ENCODE results near the gene MEAF6. TPM values are rescaled to one million over a fixed set of nuclear protein-coding genes. Genes with fewer than 3 reads are reported as not detected.

MEAF6 gene
- total RNA-seq, 1 donor from 2014 or later, result 77.3 TPM

DNA sequence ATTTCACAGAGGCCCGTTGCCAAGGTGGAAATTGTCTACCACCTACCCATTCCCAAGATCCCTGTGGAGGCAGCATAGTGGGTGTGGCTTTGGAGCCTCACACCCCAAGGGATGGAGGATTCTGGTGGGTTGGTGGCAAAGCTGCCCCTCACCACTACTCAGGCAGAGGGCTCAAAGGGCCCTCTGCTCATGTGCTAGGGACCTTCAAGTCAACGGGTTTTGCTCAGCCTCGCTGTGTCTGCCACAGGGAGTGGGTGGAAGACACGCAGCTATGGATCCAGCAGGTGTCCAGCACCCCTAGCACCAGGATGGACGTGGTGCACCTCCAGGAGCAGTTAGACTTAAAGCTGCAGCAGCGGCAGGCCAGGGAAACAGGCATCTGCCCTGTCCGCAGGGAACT lies 44.5 kb upstream of the MEAF6 start:
- no peaks in the 10 kb centered on the region for H3K27me3 Mint-ChIP-seq (ENCODE audit: low read depth)
- H3K9me3 Mint-ChIP-seq, result no peaks in the 10 kb centered on the region
- no peak overlapping the region for H3K27ac Mint-ChIP-seq (ENCODE audit: unreplicated experiment)
- peaks cover 14% of the 10 kb centered on the region for H3K36me3 Mint-ChIP-seq (ENCODE audit: low read depth)
- peak overlapping the region; percentile 97 for H3K4me3 Mint-ChIP-seq
- TF ChIP-seq, protein P1, sequence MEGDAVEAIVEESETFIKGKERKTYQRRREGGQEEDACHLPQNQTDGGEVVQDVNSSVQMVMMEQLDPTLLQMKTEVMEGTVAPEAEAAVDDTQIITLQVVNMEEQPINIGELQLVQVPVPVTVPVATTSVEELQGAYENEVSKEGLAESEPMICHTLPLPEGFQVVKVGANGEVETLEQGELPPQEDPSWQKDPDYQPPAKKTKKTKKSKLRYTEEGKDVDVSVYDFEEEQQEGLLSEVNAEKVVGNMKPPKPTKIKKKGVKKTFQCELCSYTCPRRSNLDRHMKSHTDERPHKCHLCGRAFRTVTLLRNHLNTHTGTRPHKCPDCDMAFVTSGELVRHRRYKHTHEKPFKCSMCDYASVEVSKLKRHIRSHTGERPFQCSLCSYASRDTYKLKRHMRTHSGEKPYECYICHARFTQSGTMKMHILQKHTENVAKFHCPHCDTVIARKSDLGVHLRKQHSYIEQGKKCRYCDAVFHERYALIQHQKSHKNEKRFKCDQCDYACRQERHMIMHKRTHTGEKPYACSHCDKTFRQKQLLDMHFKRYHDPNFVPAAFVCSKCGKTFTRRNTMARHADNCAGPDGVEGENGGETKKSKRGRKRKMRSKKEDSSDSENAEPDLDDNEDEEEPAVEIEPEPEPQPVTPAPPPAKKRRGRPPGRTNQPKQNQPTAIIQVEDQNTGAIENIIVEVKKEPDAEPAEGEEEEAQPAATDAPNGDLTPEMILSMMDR (conservative IDR thresholded peaks at IDR 0.05), result no peak
- no peak for DNase-seq (ENCODE audit: low read depth, low spot score)
- H3K4me1 Mint-ChIP-seq, result peaks cover 24% of the 10 kb centered on the region

- TF ChIP-seq, protein P1 (conservative IDR thresholded peaks at IDR 0.05), result no peak
- Mint-ChIP-seq H3K27me3 (ENCODE audit: low read depth) (no peaks in the 10 kb centered on the region), H3K4me3 (peak overlapping the region; percentile 97), H3K9me3 (no peaks in the 10 kb centered on the region), H3K27ac (ENCODE audit: unreplicated experiment) (no peak overlapping the region), H3K4me1 (peaks cover 29% of the 10 kb centered on the region), H3K36me3 (ENCODE audit: low read depth) (peaks cover 14% of the 10 kb centered on the region)
- DNase-seq (ENCODE audit: low read depth, low spot score), result no peak
Observed at GRCh38 chr1:37558411-37558810, 43.8 kb upstream of the MEAF6 start.

- no peak for DNase-seq (ENCODE audit: low read depth, low spot score)
- Mint-ChIP-seq H3K27me3 (ENCODE audit: low read depth) (no peaks in the 10 kb centered on the region), H3K9me3 (no peaks in the 10 kb centered on the region), H3K4me3 (peak overlapping the region; percentile 97), H3K36me3 (ENCODE audit: low read depth) (peaks cover 12% of the 10 kb centered on the region), H3K4me1 (peaks cover 38% of the 10 kb centered on the region), H3K27ac (ENCODE audit: unreplicated experiment) (peak overlapping the region; percentile 99)
- TF ChIP-seq, protein P1 (conservative IDR thresholded peaks at IDR 0.05), result no peak
Observed at GRCh38 chr1:37557402-37557801, 42.8 kb upstream of the MEAF6 start.

- peaks cover 44% of the 10 kb centered on the region for H3K4me1 Mint-ChIP-seq
- H3K4me3 Mint-ChIP-seq, result peak within 1 kb of the TSS; percentile 97
- TF ChIP-seq, protein P1 (conservative IDR thresholded peaks at IDR 0.05), result no peak
- H3K27ac Mint-ChIP-seq (ENCODE audit: unreplicated experiment), result peak within 1 kb of the TSS; percentile 99
- H3K36me3 Mint-ChIP-seq (ENCODE audit: low read depth), result peaks cover 10% of the 10 kb centered on the region
- DNase-seq (ENCODE audit: low read depth, low spot score), result peak; percentile 96
- H3K9me3 Mint-ChIP-seq, result no peaks in the 10 kb centered on the region
- no peaks in the 10 kb centered on the region for H3K27me3 Mint-ChIP-seq (ENCODE audit: low read depth)
Observed at GRCh38 chr1:37556712-37557196, 42.2 kb upstream of the MEAF6 start, which contains the start of gene DNALI1. Gene DNALI1 (plus strand): TSS chr1:37556940. CDS start chr1:37556995, 55 bp downstream.

- H3K4me3 Mint-ChIP-seq, result peak within 1 kb of the TSS; percentile 99
- TF ChIP-seq, protein P1 (conservative IDR thresholded peaks at IDR 0.05), result no peak
- DNase-seq (ENCODE audit: low read depth, low spot score), result peak; percentile 77
- H3K36me3 Mint-ChIP-seq (ENCODE audit: low read depth), result no peaks in the 10 kb centered on the region
- H3K4me1 Mint-ChIP-seq, result peaks cover 44% of the 10 kb centered on the region
- peak within 1 kb of the TSS; percentile 96 for H3K27ac Mint-ChIP-seq (ENCODE audit: unreplicated experiment)
- no peaks in the 10 kb centered on the region for H3K9me3 Mint-ChIP-seq
- no peaks in the 10 kb centered on the region for H3K27me3 Mint-ChIP-seq (ENCODE audit: low read depth)
Observed at GRCh38 chr1:37553927-37554808, 39.6 kb upstream of the MEAF6 start, which contains the start of gene SNIP1. Gene SNIP1 (minus strand): TSS chr1:37554293. CDS start chr1:37554229, 64 bp downstream.

Measured in neural crest cell (in vitro differentiated cells).